ENCODE results near the gene SLC24A1. TPM values are rescaled to one million over a fixed set of nuclear protein-coding genes. Genes with fewer than 3 reads are reported as not detected.

Gene SLC24A1
- polyA plus RNA-seq, 3 donors, result 0.80 to 1.7 (median 0.83) TPM

DNA sequence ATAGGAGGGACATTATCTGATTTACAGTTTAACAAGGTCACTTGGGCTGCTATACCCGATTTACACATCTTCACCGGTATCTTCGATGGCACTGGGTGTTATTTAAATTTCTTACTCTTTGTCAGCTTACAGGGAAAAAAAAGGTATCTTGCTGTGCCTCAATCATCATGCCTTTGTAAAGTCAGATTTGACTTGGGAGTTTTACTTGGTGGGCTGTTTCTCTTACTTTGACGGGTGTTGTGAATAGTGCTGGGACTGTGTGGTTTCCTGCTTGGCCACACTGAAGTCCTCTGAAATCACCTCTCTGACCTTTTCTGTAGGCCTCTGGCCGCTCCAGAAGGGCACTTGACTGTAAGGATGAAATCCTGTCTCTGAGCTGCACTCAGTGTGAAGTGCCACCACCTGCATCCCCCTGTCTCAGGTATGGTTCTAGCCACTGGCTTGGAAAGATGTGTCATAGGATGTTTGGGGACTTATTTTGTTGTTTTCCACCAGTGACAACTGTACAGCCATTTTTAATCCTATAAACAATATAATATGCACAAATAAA lies 3.1 kb upstream of the SLC24A1 start:
- H3K4me3 ChIP-seq (replicated peaks in 1 of 3; ENCODE audit: low read depth in 2 of 3, low read length in 3 of 3), result no peak overlapping the region
- Mint-ChIP-seq H3K27ac (no peak overlapping the region), H3K9me3 (no peaks in the 10 kb centered on the region), H3K36me3 (peaks cover 2 to 5% of the 10 kb centered on the region in 2 donors), H3K4me3 (no peak overlapping the region), H3K4me1 (no peaks in the 10 kb centered on the region), H3K27me3 (ENCODE audit: low read depth in 3 of 3) (no peaks in the 10 kb centered on the region)
- intact Hi-C loops (cut with micrococcal nuclease), result no loop called here
- H3K9me3 ChIP-seq (replicated peaks in 1 of 2; ENCODE audit: control insufficient read depth in 1 of 2, insufficient read depth in 1 of 2, low read length in 2 of 2), result no peaks in the 10 kb centered on the region
- H4K20me1 ChIP-seq (ENCODE audit: insufficient read depth, low read length), result no peaks in the 10 kb centered on the region
- H3K27me3 ChIP-seq (ENCODE audit: control insufficient read depth in 2 of 2, insufficient read depth in 2 of 2, low read length in 2 of 2), result no peaks in the 10 kb centered on the region
- no peaks in the 10 kb centered on the region for H3K4me1 ChIP-seq (ENCODE audit: control insufficient read depth in 1 of 2, insufficient read depth in 2 of 2, low read length in 2 of 2)
- no CpG with 5 or more reads among the region's 5 CpGs for WGBS (ENCODE audit: insufficient coverage)
- no peak overlapping the region for H3K9ac ChIP-seq (ENCODE audit: insufficient read depth, low read length, poor library complexity, severe bottlenecking)
- H3K4me2 ChIP-seq (replicated peaks; ENCODE audit: extremely low read depth, low read length, poor library complexity, severe bottlenecking), result no peak overlapping the region
- no peaks in the 10 kb centered on the region for H3K36me3 ChIP-seq (replicated peaks in 1 of 2; ENCODE audit: control insufficient read depth in 1 of 2, insufficient read depth in 2 of 2, low read length in 2 of 2)
- H3K79me2 ChIP-seq (ENCODE audit: insufficient read depth, low read length), result no peaks in the 10 kb centered on the region
- DNase-seq, result no peak
- no peak overlapping the region for H2AFZ ChIP-seq (ENCODE audit: insufficient read depth, low read depth, low read length, poor library complexity, severe bottlenecking)
- H3K27ac ChIP-seq (ENCODE audit: low read depth in 1 of 2, low read length in 2 of 2), result no peak overlapping the region
- TF ChIP-seq, protein P1, sequence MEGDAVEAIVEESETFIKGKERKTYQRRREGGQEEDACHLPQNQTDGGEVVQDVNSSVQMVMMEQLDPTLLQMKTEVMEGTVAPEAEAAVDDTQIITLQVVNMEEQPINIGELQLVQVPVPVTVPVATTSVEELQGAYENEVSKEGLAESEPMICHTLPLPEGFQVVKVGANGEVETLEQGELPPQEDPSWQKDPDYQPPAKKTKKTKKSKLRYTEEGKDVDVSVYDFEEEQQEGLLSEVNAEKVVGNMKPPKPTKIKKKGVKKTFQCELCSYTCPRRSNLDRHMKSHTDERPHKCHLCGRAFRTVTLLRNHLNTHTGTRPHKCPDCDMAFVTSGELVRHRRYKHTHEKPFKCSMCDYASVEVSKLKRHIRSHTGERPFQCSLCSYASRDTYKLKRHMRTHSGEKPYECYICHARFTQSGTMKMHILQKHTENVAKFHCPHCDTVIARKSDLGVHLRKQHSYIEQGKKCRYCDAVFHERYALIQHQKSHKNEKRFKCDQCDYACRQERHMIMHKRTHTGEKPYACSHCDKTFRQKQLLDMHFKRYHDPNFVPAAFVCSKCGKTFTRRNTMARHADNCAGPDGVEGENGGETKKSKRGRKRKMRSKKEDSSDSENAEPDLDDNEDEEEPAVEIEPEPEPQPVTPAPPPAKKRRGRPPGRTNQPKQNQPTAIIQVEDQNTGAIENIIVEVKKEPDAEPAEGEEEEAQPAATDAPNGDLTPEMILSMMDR (IDR thresholded peaks at IDR 0.05), result no peak

DNA sequence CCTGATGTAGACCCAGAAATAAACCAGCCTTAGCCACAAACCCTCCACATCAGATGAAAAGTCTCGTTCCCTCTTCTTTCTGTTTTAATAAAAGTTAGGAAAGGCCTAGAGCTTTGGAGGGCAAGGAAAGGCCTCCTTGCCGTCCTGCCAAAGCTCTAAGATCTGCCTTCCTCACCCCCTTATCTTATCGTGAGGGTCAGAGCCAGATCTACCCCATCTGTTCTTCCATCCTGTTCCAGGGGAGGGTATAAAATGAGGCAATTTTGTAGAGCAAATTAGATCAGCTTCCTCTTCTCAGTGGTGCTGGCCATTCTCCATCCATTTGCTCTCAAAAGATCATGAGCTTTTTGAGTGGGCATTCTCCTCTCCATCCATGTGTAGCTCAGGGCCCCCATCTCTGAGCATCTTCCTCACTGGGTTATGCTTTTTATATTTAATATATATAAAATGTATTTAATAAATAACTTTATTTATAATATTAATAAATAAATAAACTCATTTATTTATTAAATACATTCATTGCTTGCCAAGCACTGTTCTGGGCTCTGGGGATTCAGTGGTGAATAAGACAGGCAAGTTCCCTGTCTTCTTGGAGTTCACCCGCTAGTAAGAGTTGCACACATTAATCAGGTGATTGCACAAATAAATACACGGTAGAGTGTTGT lies 2.0 kb upstream of the SLC24A1 start:
- Histone ChIP-seq H3K27me3 (ENCODE audit: control insufficient read depth in 2 of 2, insufficient read depth in 2 of 2, low read length in 2 of 2) (no peaks in the 10 kb centered on the region), H3K4me3 (replicated peaks in 1 of 3; ENCODE audit: low read depth in 2 of 3, low read length in 3 of 3) (no peak overlapping the region), H2AFZ (ENCODE audit: insufficient read depth, low read depth, low read length, poor library complexity, severe bottlenecking) (no peak overlapping the region), H3K27ac (ENCODE audit: low read depth in 1 of 2, low read length in 2 of 2) (no peak overlapping the region), H3K79me2 (ENCODE audit: insufficient read depth, low read length) (no peaks in the 10 kb centered on the region), H3K9ac (ENCODE audit: insufficient read depth, low read length, poor library complexity, severe bottlenecking) (no peak overlapping the region), H3K4me1 (ENCODE audit: control insufficient read depth in 1 of 2, insufficient read depth in 2 of 2, low read length in 2 of 2) (no peaks in the 10 kb centered on the region), H4K20me1 (ENCODE audit: insufficient read depth, low read length) (no peaks in the 10 kb centered on the region), H3K4me2 (replicated peaks; ENCODE audit: extremely low read depth, low read length, poor library complexity, severe bottlenecking) (no peak overlapping the region), H3K9me3 (replicated peaks in 1 of 2; ENCODE audit: control insufficient read depth in 1 of 2, insufficient read depth in 1 of 2, low read length in 2 of 2) (no peaks in the 10 kb centered on the region), H3K36me3 (replicated peaks in 1 of 2; ENCODE audit: control insufficient read depth in 1 of 2, insufficient read depth in 2 of 2, low read length in 2 of 2) (peaks cover 0 to 9% of the 10 kb centered on the region in 2 donors)
- Mint-ChIP-seq H3K9me3 (no peaks in the 10 kb centered on the region), H3K4me1 (no peaks in the 10 kb centered on the region), H3K27me3 (ENCODE audit: low read depth in 3 of 3) (no peaks in the 10 kb centered on the region), H3K36me3 (peaks cover 8 to 13% of the 10 kb centered on the region in 2 donors), H3K27ac (peak overlapping the region in 1 of 7 donors; percentile 18), H3K4me3 (no peak overlapping the region)
- TF ChIP-seq, protein P1 (IDR thresholded peaks at IDR 0.05), result no peak
- DNase-seq, result no peak
- intact Hi-C loops (cut with micrococcal nuclease), result no loop called here
- no CpG with 5 or more reads among the region's 5 CpGs for WGBS (ENCODE audit: insufficient coverage)
